ENCODE measurements around the gene MRPS5.
A peak's percentile ranks its signal among the peaks of the same experiment; 100 is the strongest.
"Not testable (repeated sequence)": the region's sequence is repeated elsewhere in the genome, so short reads cannot be mapped to it uniquely, and the experiment has no call there.

Gene MRPS5

GRCh38 chr2:95121407-95122196 is at the start of gene MRPS5:
TSS of gene MRPS5 (minus strand) at chr2:95121808. CDS start at chr2:95121791, 17 bp downstream.
- DNase-seq (ENCODE audit: insufficient read length, low spot score) (peak; percentile 97), FAIRE-seq (peak; percentile 94)

GRCh38 chr2:95166065-95166763 is 44.6 kb upstream of the MRPS5 start:
- FAIRE-seq, result peak; percentile 86
- no peak for DNase-seq (ENCODE audit: insufficient read length, low spot score)

DNA sequence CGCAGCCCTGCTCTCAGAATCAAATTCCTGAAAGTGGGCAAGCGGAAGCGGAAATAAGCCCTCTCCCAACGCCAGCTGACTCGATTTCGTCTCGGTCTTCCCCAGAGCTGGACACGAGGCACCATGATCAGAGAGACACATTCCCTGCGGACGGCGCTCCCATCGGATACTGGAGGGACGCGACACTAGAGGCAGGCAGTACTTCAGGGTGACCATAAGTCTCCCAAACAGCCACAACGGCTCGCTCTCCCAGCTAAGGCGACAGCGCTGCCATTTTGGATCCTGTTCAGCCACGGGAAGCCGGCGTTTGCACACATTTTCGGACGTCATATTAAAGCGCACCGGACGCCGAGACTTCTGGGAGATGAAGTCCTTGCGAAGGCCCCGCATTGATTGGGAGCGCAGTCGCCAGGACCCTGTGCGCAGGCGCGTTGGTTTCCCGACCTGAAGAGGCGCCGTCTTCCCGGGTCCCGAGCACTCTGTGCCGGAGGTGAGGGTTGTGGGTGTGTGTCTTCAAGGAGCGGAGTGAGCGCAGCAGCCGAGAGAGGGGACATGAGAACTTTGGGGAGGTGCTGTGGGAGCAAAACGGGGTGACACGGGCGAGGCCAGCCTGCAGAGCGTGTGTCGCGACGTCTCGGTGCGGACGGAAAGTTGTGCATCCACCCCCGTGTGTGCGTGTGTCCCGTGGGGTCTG is 43.9 kb upstream of the MRPS5 start, which contains the start of gene ZNF2:
Gene ZNF2, plus strand, starts transcription at position 439 of the 694 bp plus-strand sequence. CDS start 10,418 bp downstream, outside the sequence.
- FAIRE-seq, result peak; percentile 89
- DNase-seq (ENCODE audit: insufficient read length, low spot score), result peak; percentile 100

DNA sequence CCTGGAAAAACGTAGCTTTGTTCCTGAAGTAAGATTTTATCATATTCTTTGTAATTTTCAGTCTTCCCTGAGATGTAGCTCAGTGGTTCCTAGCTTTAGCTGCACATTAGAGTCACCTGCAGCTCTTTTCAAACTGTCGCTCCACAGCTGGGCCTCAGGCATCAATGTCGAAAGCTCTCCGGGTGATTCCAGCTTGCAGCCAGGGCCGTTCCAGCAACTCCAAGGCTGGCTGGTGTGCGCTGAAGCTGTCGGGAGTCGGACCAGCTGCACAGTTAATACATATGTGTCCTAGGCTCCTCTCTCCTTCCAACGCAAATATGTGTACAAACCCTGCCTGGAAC is 43.4 kb upstream of the MRPS5 start:
- FAIRE-seq (no peak), DNase-seq (ENCODE audit: insufficient read length, low spot score) (no peak)

DNA sequence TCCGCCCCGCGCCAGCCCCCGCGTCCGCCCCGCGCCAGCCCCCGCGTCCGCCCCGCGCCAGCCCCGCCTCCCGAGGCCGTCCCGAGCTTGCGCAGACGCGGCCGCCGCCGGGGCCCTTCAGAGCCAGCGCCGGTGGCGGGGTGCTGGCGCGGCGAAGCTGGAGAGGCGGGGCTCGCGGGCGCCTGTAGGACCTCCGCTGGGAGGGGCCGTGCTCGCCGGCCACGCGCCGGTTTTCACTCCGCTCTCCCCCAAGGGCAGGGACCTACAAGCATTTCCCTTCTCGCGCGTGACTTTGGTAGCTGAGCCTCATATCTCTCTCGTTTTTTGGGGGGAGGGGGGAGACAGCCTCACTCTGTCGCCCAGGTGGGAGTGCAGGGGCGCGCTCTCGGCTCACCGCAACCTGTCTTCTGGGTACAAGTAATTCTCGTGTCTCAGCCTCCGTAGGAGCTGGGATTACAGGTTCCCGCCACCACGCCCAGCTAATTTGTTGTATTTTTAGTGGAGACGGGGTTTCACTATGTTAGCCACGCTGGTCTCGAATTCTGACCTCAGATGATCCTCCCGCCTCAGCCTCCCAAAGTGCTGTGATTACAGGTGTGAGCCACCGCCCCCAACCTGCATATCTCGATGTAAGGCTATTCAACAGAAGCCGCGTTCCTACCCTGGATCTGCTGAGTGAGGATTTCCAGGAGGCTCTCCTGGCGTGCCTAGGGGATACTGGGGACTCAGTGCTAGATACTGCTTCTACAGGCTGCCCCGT is 38.3 kb upstream of the MRPS5 start, which contains the start of gene ZNF514:
Gene ZNF514, minus strand, starts transcription at position 159 of the 760 bp plus-strand sequence. CDS start 6,595 bp downstream, outside the sequence.
- DNase-seq (ENCODE audit: insufficient read length, low spot score) (peak; percentile 71), FAIRE-seq (peak; percentile 4)

DNA sequence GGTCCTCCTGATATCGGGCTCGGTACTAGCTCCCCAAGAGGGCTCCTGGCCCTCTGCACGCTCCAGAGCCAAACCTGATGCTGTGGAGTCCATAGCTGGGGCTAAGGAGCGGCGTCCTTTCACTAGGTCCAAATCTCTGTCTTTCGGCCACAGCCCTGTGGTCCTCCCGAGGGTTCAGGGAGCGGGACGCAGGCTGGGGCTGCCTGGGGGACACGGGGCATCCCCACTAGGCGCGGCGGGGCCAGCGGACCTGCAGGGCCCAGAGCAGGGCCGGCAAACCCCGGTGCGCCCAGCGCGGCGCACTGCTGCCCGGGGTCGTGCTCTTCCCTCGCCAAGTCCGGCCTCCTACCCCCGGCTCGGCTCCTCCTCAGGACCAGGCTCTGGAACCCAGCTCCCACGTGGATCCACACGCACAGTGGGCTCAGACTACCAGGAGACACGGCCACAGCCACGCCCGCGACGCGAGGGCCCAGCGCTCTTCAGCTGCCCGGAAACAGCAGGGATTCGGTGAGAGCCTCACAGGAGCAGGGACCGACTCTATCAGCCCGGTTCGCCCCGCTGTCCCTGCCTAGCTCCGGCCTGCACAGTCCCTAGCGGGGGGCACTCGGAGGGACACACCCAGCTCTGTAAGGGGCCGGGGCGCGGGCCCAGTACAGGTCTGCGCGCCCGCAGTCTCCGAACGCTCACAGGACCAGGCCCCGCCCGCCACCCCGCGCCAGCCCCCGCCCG is 37.4 kb upstream of the MRPS5 start:
- peak; percentile 48 for DNase-seq (ENCODE audit: insufficient read length, low spot score)
- FAIRE-seq, result no peak

- FAIRE-seq, result no peak
- no peak for DNase-seq (ENCODE audit: insufficient read length, low spot score)
Measured at GRCh38 chr2:95158441-95158840, 36.8 kb upstream of the MRPS5 start.

DNA sequence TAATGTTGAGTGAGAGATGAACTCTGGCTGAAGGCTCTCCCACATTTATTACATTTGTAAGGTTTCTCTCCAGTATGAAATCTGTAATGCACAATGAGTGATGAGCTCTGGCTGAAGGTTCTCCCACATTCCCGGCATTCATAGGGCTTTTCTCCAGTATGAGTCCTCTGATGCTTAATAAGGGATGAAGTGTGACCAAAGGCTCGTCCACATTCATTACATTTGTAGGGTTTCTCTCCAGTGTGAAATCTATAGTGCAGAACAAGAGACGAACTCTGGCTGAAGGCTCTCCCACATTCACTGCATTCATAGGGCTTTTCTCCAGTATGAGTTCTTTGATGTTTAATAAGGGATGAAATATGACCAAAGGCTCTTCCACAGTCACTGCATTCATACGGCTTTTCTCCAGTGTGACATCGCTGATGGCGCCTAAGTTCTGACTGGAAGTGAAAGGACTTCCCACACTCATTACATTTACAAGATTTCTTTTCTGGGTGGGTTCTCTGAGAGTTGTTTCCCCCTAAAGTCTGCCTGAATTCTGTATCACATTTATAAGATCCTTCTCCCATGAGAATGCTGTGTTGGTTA is 27.9 kb upstream of the MRPS5 start:
- no peak for DNase-seq (ENCODE audit: insufficient read length, low spot score)
- no peak for FAIRE-seq

- FAIRE-seq (no peak), DNase-seq (ENCODE audit: insufficient read length, low spot score) (no peak)
Measured at GRCh38 chr2:95143838-95144237, 22.2 kb upstream of the MRPS5 start.

GRCh38 chr2:95138702-95139101 is 17.1 kb upstream of the MRPS5 start:
- DNase-seq (ENCODE audit: insufficient read length, low spot score) (no peak), FAIRE-seq (no peak)

- no peak for DNase-seq (ENCODE audit: insufficient read length, low spot score)
Measured at GRCh38 chr2:95122197-95122551, 566 bp upstream of the MRPS5 start.

DNA sequence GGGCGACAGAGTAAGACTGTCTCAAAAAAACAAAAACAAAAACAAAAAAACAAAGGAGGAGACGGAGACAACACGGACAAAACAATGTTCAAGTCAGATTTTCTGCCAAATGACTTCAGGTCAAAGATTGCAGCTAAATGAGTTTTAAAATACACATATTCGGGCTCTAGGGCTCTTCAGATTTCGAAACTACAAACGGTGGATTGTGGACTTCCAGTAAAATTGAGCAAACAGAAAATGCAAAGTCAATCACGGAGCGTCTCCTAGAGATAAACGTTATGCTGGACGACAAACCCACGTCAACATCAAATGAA is 558 bp downstream of the MRPS5 start:
- FAIRE-seq, result no peak
- no peak for DNase-seq (ENCODE audit: insufficient read length, low spot score)

More at GRCh38 chr2:95122197-95122551, 566 bp upstream of the MRPS5 start:
- FAIRE-seq, result peak; percentile 52

DNA sequence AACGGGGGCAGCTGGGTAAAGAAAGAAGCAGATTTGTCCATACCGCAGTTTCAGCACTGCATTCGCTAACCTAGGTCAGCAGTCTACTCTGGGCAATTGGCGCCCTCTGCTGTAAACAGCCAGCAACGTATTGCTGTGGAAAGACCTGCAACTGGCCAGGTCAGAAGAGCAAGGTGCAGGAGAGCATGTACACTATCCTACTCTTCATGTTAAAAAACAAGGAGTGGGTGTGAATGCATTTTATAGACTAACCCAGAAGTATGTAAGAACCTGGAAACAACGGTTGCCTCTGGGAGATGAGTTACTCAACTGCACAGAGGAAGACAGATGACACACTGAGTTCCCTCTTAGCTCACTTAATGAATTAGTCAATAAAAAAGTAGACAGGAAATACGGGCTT is 6.2 kb downstream of the MRPS5 start:
- DNase-seq (ENCODE audit: insufficient read length, low spot score), result peak; percentile 78
- peak; percentile 92 for FAIRE-seq

GRCh38 chr2:95113464-95113863 is 8.1 kb downstream of the MRPS5 start:
- DNase-seq (ENCODE audit: insufficient read length, low spot score) (no peak), FAIRE-seq (no peak)

DNA sequence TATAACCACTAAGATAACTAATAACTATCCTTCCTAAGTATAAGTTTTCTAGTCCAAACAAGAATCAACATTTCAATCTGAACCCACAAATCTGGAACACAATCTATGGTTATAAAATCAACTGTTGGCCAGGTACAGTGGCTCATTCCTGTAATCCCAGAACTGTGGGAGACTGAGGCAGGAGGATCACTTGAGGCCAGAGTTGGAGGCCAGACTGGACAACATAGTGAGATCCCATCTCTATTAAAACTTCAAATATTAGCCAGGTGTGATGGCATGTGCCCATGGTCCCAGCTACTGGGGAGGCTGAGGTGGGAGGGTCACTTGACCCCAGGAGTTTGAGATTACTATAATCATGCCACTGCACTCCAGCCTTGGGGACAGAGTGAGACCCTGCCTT is 11.2 kb downstream of the MRPS5 start:
- FAIRE-seq, result no peak
- DNase-seq (ENCODE audit: insufficient read length, low spot score), result no peak

- no peak for DNase-seq (ENCODE audit: insufficient read length, low spot score)
- FAIRE-seq, result peak; percentile 67
Measured at GRCh38 chr2:95109260-95109659, 12.3 kb downstream of the MRPS5 start.

GRCh38 chr2:95106081-95106480 is 15.5 kb downstream of the MRPS5 start:
- DNase-seq (ENCODE audit: insufficient read length, low spot score) (no peak), FAIRE-seq (no peak)

- DNase-seq (ENCODE audit: insufficient read length, low spot score) (no peak), FAIRE-seq (no peak)
Measured at GRCh38 chr2:95104606-95105005, 17.0 kb downstream of the MRPS5 start.

- FAIRE-seq, result peak; percentile 33
- DNase-seq (ENCODE audit: insufficient read length, low spot score), result no peak
Measured at GRCh38 chr2:95099910-95100309, 21.7 kb downstream of the MRPS5 start.

GRCh38 chr2:95098273-95098672 is 23.3 kb downstream of the MRPS5 start:
- not testable (repeated sequence) for DNase-seq (ENCODE audit: insufficient read length, low spot score); FAIRE-seq

Measured in HTR-8/SVneo (cell line).